ENCODE data around the gene CASZ1.

CASZ1 gene

GRCh38 chr1:10738061-10739058 lies 58.1 kb downstream of the CASZ1 start:
- POLR2A ChIA-PET, result no interaction called here
- H3K4me3 ChIP-seq (ENCODE audit: low read depth, low read length), result no peak overlapping the region
- DNase-seq (ENCODE audit: low read depth, low spot score), result no peak
- CTCF ChIA-PET, result no interaction called here
- no peak for TF ChIP-seq CTCF (IDR thresholded peaks at IDR 0.05; ENCODE audit: insufficient read depth, low read length, missing control alignments)

GRCh38 chr1:10737651-10738050 lies 58.8 kb downstream of the CASZ1 start:
- no peak overlapping the region for H3K4me3 ChIP-seq (ENCODE audit: low read depth, low read length)
- POLR2A ChIA-PET, result no interaction called here
- no peak for TF ChIP-seq CTCF (IDR thresholded peaks at IDR 0.05; ENCODE audit: insufficient read depth, low read length, missing control alignments)
- DNase-seq (ENCODE audit: low read depth, low spot score), result no peak
- CTCF ChIA-PET, result no interaction called here

- TF ChIP-seq CTCF (IDR thresholded peaks at IDR 0.05; ENCODE audit: insufficient read depth, low read length, missing control alignments), result no peak
- ChIA-PET CTCF (no interaction called here), POLR2A (no interaction called here)
- DNase-seq (ENCODE audit: low read depth, low spot score), result no peak
- no peak overlapping the region for H3K4me3 ChIP-seq (ENCODE audit: low read depth, low read length)
Measured at GRCh38 chr1:10736634-10737586, 59.5 kb downstream of the CASZ1 start.

GRCh38 chr1:10735563-10736305 lies 60.7 kb downstream of the CASZ1 start:
- DNase-seq (ENCODE audit: low read depth, low spot score), result no peak
- no peak for TF ChIP-seq CTCF (IDR thresholded peaks at IDR 0.05; ENCODE audit: insufficient read depth, low read length, missing control alignments)
- ChIA-PET POLR2A (no interaction called here), CTCF (interaction anchor here (0.6 kb wide), 1 partner anchor 216 kb away, joined by 3 read pairs; no protein-coding TSS in a partner anchor)
- H3K4me3 ChIP-seq (ENCODE audit: low read depth, low read length), result no peak overlapping the region

- no peak for TF ChIP-seq CTCF (IDR thresholded peaks at IDR 0.05; ENCODE audit: insufficient read depth, low read length, missing control alignments)
- POLR2A ChIA-PET, result interaction anchor here (0.6 kb wide), 1 partner anchor 1667 kb away, joined by 3 read pairs; no protein-coding TSS in a partner anchor
- CTCF ChIA-PET, result interaction anchor here (0.6 kb wide), 1 partner anchor 215 kb away, joined by 3 read pairs; no protein-coding TSS in a partner anchor
- DNase-seq (ENCODE audit: low read depth, low spot score), result no peak
- H3K4me3 ChIP-seq (ENCODE audit: low read depth, low read length), result no peak overlapping the region
Measured at GRCh38 chr1:10734962-10735544, 61.4 kb downstream of the CASZ1 start.

All from AG04449 (cell line).